GM12891 (cell line): Measurements from ENCODE around the gene MYO19.

Experiments
- PAX5 ChIP-seq: IDR thresholded peaks from 2 replicates; pipeline ENCODE4 v1.6.1; 2011; ENCODE audit warnings: low read length, moderate library complexity, mild to moderate bottlenecking; ENCODE audit not compliant: insufficient read depth, severe bottlenecking
- POLR2A ChIP-seq: IDR thresholded peaks from 2 replicates; pipeline ENCODE4 v1.6.1; 2011; ENCODE audit warnings: low read depth, low read length, control low read depth
- POLR2AphosphoS5 ChIP-seq: IDR thresholded peaks from 2 replicates; pipeline ENCODE4 v1.6.1; 2011; ENCODE audit warnings: low read depth, low read length, control low read depth
- SPI1 ChIP-seq: IDR thresholded peaks from 2 replicates; pipeline ENCODE4 v1.6.1; 2011; ENCODE audit warnings: low read depth, low read length, control low read depth
- TAF1 ChIP-seq: IDR thresholded peaks from 2 replicates; pipeline ENCODE4 v1.6.1; 2011; ENCODE audit warnings: low read depth, low read length, control low read depth

DNA sequence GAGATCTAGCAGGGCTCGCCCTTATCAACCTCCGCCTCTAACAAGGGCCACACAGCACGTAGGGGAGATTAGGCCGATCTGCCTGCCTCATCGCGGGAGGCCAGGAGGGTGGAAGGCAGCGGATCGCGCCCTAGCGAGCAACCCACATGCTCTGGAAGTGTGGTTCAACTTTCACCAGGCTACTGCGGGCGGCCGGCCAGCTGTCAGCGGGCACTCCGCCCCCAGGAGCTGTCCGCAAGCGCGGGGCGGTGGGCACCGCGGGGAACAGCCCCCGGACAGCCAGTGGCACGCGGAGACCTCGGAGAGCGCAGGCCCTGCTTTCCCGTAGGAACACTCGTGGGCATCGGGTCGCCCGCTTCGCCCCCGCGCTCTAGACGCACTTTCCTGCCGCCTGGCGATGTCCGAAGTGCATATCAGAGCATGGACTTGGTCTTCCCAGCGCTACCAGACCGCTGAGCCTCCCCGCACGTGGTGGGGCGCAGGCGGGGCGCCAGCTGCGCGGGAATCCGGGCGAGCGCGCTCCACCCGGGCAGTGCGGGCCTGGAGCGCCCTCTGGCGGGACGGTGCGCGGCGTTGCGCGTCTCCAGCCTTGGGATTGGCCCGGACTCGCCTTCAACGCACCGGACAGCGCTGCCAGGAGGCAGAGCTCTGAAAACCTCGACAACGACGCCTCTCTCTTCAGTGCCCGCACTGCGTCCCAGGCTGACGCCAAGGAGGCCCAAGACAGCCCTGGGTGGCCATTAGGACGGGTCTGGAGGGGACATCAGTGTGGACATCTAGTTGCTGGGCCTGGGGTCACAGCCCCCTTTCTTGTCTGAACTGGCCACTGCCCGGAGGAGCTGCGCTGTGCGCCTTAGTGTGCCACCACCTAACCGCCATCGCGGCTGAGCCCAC, 51.8 kb downstream of the MYO19 start:
- TF ChIP-seq TAF1, result no peak
- TF ChIP-seq POLR2A, result no peak
- TF ChIP-seq PAX5, result no peak
- TF ChIP-seq SPI1, result no peak
- no peak for TF ChIP-seq POLR2AphosphoS5
